Esophagus squamous epithelium (tissue), 5 donors: Measurements from ENCODE around the gene IRX3. TPM values are rescaled to one million over a fixed set of nuclear protein-coding genes. Genes with fewer than 3 reads are reported as not detected.

Source experiments
- DNase-seq: peaks from one replicate; lab custom pipeline; 2025; lab: John Stamatoyannopoulos, UW
- H3K27ac ChIP-seq, 4 donors: fragments of 200-600 bp; sonication (generic); one replicate each; pipeline ENCODE4 v1.5.1; 2016 to 2019; ENCODE audit warnings: mild to moderate bottlenecking in 1 of 4
- H3K27me3 ChIP-seq, 4 donors: fragments of 200-600 bp; sonication (generic); 1 replicate in 3 of 4; 2 replicates in 1 of 4; pipeline versions ENCODE4 v1.5.1 to v1.6.0; 2017 to 2021; ENCODE audit warnings: antibody characterized with exemption in 1 of 4
- H3K36me3 ChIP-seq, 3 donors: fragments of 200-600 bp; sonication (generic); one replicate each; pipeline ENCODE4 v1.5.1; 2016 to 2019
- H3K4me1 ChIP-seq, 3 donors: fragments of 200-600 bp; sonication (generic); one replicate each; pipeline ENCODE4 v1.5.1; 2017 to 2019
- H3K4me3 ChIP-seq, 4 donors: fragments of 200-600 bp; sonication (generic); 1 replicate in 3 of 4; 2 replicates in 1 of 4; pipeline ENCODE4 v1.5.1; 2016 to 2019; ENCODE audit warnings: mild to moderate bottlenecking in 2 of 4, moderate library complexity in 1 of 4
- H3K9me3 ChIP-seq, 3 donors: fragments of 200-600 bp; sonication (generic); one replicate each; pipeline ENCODE4 v1.5.1; 2016 to 2019
- CTCF ChIP-seq, 6 experiments: fragments of 450-650 bp in 4 of 6; fragments of 200-600 bp in 2 of 6; sonication (generic) in 2 of 6; IDR thresholded peaks; one replicate each; pipeline ENCODE4 v1.5.1; 2016 to 2019; ENCODE audit warnings: antibody characterized with exemption in 6 of 6, mild to moderate bottlenecking in 4 of 6, moderate library complexity in 4 of 6
- POLR2A ChIP-seq, 4 donors: fragments of 450-650 bp; IDR thresholded peaks; one replicate each; pipeline ENCODE4 v1.6.1; 2017; ENCODE audit warnings: antibody characterized with exemption in 4 of 4, mild to moderate bottlenecking in 4 of 4, moderate library complexity in 3 of 4
- WGBS, 2 donors: methylation state at CpG; one replicate each; pipeline ENCODE4 v1.1.5; 2018; 5-methylcytosine and 5-hydroxymethylcytosine counted together
- intact Hi-C: fragments of 100-400 bp; cut with DNase I; formaldehyde crosslinking; loops from one replicate; pipeline ENCODE4 v1.15.0; 2022
- total RNA-seq, 4 donors: library from RNA; depleted of rRNA; stranded (reverse); fragments of >200 nt; gene quantifications; one replicate each; pipeline ENCODE4 v1.1.0, GENCODE V29; 2016
- donor health status: DM: yes; HTN: yes; CAD: no.

IRX3 gene
- total RNA-seq, 4 donors from 2014 or later, result 18.1 to 27.4 (median 26.4) TPM

GRCh38 chr16:54309341-54309740 is 22.8 kb upstream of the IRX3 start:
- TF ChIP-seq CTCF (IDR thresholded peaks at IDR 0.05), result no peak
- TF ChIP-seq POLR2A (IDR thresholded peaks at IDR 0.05), result no peak
- DNase-seq, result no peak
- no peak overlapping the region for H3K27ac ChIP-seq
- no peaks in the 10 kb centered on the region for H3K36me3 ChIP-seq
- H3K27me3 ChIP-seq, result peaks cover 0 to 19% (median 0%) of the 10 kb centered on the region in 4 donors
- H3K9me3 ChIP-seq, result no peaks in the 10 kb centered on the region
- WGBS, 2 donors, result 51 to 55% methylated on average over 5 of the region's 5 CpGs
- H3K4me3 ChIP-seq, result no peak overlapping the region
- no peaks in the 10 kb centered on the region for H3K4me1 ChIP-seq
- intact Hi-C loops, result no loop called here

- 73 to 92% methylated on average over 1 to 2 of the region's 3 CpGs for WGBS, 2 donors
- intact Hi-C loops, result no loop called here
- Histone ChIP-seq H3K9me3 (no peaks in the 10 kb centered on the region), H3K4me3 (no peak overlapping the region), H3K4me1 (peaks cover 0 to 6% (median 0%) of the 10 kb centered on the region in 3 donors), H3K27ac (no peak overlapping the region), H3K36me3 (no peaks in the 10 kb centered on the region), H3K27me3 (peaks cover 0 to 19% (median 0%) of the 10 kb centered on the region in 4 donors)
- no peak for DNase-seq
- TF ChIP-seq CTCF (IDR thresholded peaks at IDR 0.05) (no peak), POLR2A (IDR thresholded peaks at IDR 0.05) (no peak)
Measured at GRCh38 chr16:54305080-54305479, 18.5 kb upstream of the IRX3 start.

GRCh38 chr16:54303613-54304012 is 17.0 kb upstream of the IRX3 start:
- Histone ChIP-seq H3K27ac (no peak overlapping the region), H3K36me3 (no peaks in the 10 kb centered on the region), H3K27me3 (peaks cover 0 to 19% (median 0%) of the 10 kb centered on the region in 4 donors), H3K4me3 (no peak overlapping the region), H3K9me3 (no peaks in the 10 kb centered on the region), H3K4me1 (peaks cover 0 to 6% (median 0%) of the 10 kb centered on the region in 3 donors)
- WGBS, 2 donors, result 64 to 78% methylated on average over 8 of the region's 8 CpGs
- no peak for TF ChIP-seq POLR2A (IDR thresholded peaks at IDR 0.05)
- TF ChIP-seq CTCF (IDR thresholded peaks at IDR 0.05), result no peak
- intact Hi-C loops, result no loop called here
- no peak for DNase-seq

- intact Hi-C loops, result no loop called here
- 76 to 88% methylated on average over 3 of the region's 3 CpGs for WGBS, 2 donors
- Histone ChIP-seq H3K4me3 (no peak overlapping the region), H3K4me1 (peaks cover 0 to 6% (median 0%) of the 10 kb centered on the region in 3 donors), H3K27ac (no peak overlapping the region), H3K9me3 (peaks cover 0 to 6% (median 0%) of the 10 kb centered on the region in 3 donors), H3K36me3 (no peaks in the 10 kb centered on the region), H3K27me3 (peaks cover 0 to 26% (median 0%) of the 10 kb centered on the region in 4 donors)
- TF ChIP-seq POLR2A (IDR thresholded peaks at IDR 0.05) (no peak), CTCF (IDR thresholded peaks at IDR 0.05) (no peak)
- no peak for DNase-seq
Measured at GRCh38 chr16:54297154-54297553, 10.6 kb upstream of the IRX3 start.

- no peak overlapping the region for H3K4me3 ChIP-seq
- peaks cover 0 to 6% (median 0%) of the 10 kb centered on the region in 3 donors for H3K9me3 ChIP-seq
- H3K27me3 ChIP-seq, result peaks cover 0 to 32% (median 0%) of the 10 kb centered on the region in 4 donors
- peaks cover 0 to 11% (median 3%) of the 10 kb centered on the region in 3 donors for H3K4me1 ChIP-seq
- DNase-seq, result no peak
- no peak overlapping the region for H3K27ac ChIP-seq
- WGBS, 2 donors, result 83 to 100% methylated on average over 1 of the region's 1 CpG
- TF ChIP-seq CTCF (IDR thresholded peaks at IDR 0.05) (no peak), POLR2A (IDR thresholded peaks at IDR 0.05) (no peak)
- H3K36me3 ChIP-seq, result no peaks in the 10 kb centered on the region
- intact Hi-C loops, result no loop called here
Measured at GRCh38 chr16:54296543-54296942, 10.0 kb upstream of the IRX3 start.
